GM19328 (cell line): ENCODE results near the gene GABRR2.
"Not testable (repeated sequence)": the region's sequence is repeated elsewhere in the genome, so short reads cannot be mapped to it uniquely, and the experiment has no call there.

Experiments used
- ATAC-seq: cut with Tn5 transposase; IDR thresholded peaks from one replicate; pipeline ENCODE4 v1.9.1; 2021; ENCODE audit warnings: mild to moderate bottlenecking, moderate library complexity; ENCODE audit not compliant: unreplicated experiment

The GABRR2 gene

GRCh38 chr6:89295981-89296380 lies 19.1 kb downstream of the GABRR2 start:
- ATAC-seq: no peak

- ATAC-seq: not testable (repeated sequence)
Observed at GRCh38 chr6:89295116-89295515, 20.0 kb downstream of the GABRR2 start.

GRCh38 chr6:89291256-89291819 lies 23.8 kb downstream of the GABRR2 start:
- no peak for ATAC-seq

GRCh38 chr6:89290401-89291155 lies 24.5 kb downstream of the GABRR2 start:
- no peak for ATAC-seq

- no peak for ATAC-seq
Observed at GRCh38 chr6:89289710-89290109, 25.4 kb downstream of the GABRR2 start.

GRCh38 chr6:89287351-89288028 lies 27.6 kb downstream of the GABRR2 start:
- ATAC-seq: no peak

GRCh38 chr6:89286516-89286915 lies 28.6 kb downstream of the GABRR2 start:
- no peak for ATAC-seq

- no peak for ATAC-seq
Observed at GRCh38 chr6:89284963-89285735, 29.9 kb downstream of the GABRR2 start.

- no peak for ATAC-seq
Observed at GRCh38 chr6:89284081-89284480, 31.0 kb downstream of the GABRR2 start.

GRCh38 chr6:89282749-89283148 lies 32.4 kb downstream of the GABRR2 start:
- no peak for ATAC-seq

GRCh38 chr6:89281779-89282246 lies 33.3 kb downstream of the GABRR2 start:
- ATAC-seq: peak; percentile 97

- ATAC-seq: no peak
Observed at GRCh38 chr6:89278956-89279355, 36.1 kb downstream of the GABRR2 start.

- ATAC-seq: no peak
Observed at GRCh38 chr6:89275900-89276299, 39.2 kb downstream of the GABRR2 start.

- ATAC-seq: no peak
Observed at GRCh38 chr6:89273816-89274215, 41.3 kb downstream of the GABRR2 start.

GRCh38 chr6:89272596-89272995 lies 42.5 kb downstream of the GABRR2 start:
- ATAC-seq: no peak

GRCh38 chr6:89270951-89271721 lies 44.0 kb downstream of the GABRR2 start:
- ATAC-seq: no peak

GRCh38 chr6:89269981-89270380 lies 45.1 kb downstream of the GABRR2 start:
- ATAC-seq: no peak

GRCh38 chr6:89269252-89269651 lies 45.8 kb downstream of the GABRR2 start:
- no peak for ATAC-seq

- ATAC-seq: no peak
Observed at GRCh38 chr6:89268776-89269175, 46.3 kb downstream of the GABRR2 start.

- ATAC-seq: no peak
Observed at GRCh38 chr6:89267918-89268317, 47.2 kb downstream of the GABRR2 start.
